Nephron progenitor cell (in vitro differentiated cells): ENCODE results near the gene PCNT.

Experiments
- DNase-seq: peaks from one replicate; pipeline ENCODE4 v3.0.0; 2021
- H3K27ac Mint-ChIP-seq: 2 replicates; pipeline ENCODE4 v1.8.0; 2021; ENCODE audit warnings: mild to moderate bottlenecking, moderate library complexity, mixed read lengths
- H3K27me3 Mint-ChIP-seq: 2 replicates; pipeline ENCODE4 v1.8.0; 2021; ENCODE audit warnings: mild to moderate bottlenecking, low read depth, mixed read lengths; ENCODE audit not compliant: poor library complexity
- H3K36me3 Mint-ChIP-seq: 2 replicates; pipeline ENCODE4 v1.8.0; 2021; ENCODE audit warnings: low read depth, mixed read lengths
- H3K4me1 Mint-ChIP-seq: 2 replicates; pipeline ENCODE4 v1.8.0; 2021; ENCODE audit warnings: mixed read lengths
- H3K4me3 Mint-ChIP-seq: 2 replicates; pipeline ENCODE4 v1.8.0; 2021; ENCODE audit warnings: mild to moderate bottlenecking, moderate library complexity, mixed read lengths
- H3K9me3 Mint-ChIP-seq: 2 replicates; pipeline ENCODE4 v1.8.0; 2021; ENCODE audit warnings: mild to moderate bottlenecking, moderate library complexity, mixed read lengths
- CTCF ChIP-seq: fragments of 200-600 bp; sonication (generic); IDR thresholded peaks from 2 replicates; pipeline ENCODE4 v1.5.0; 2021; ENCODE audit warnings: antibody characterized with exemption

The PCNT gene

GRCh38 chr21:46486481-46487126 lies 162.6 kb downstream of the PCNT start:
- H3K9me3 Mint-ChIP-seq: no peaks in the 10 kb centered on the region
- TF ChIP-seq CTCF: no peak
- no peak for DNase-seq
- H3K4me1 Mint-ChIP-seq: peaks cover 34% of the 10 kb centered on the region
- H3K27ac Mint-ChIP-seq: no peak overlapping the region
- peaks cover 34% of the 10 kb centered on the region for H3K36me3 Mint-ChIP-seq
- H3K27me3 Mint-ChIP-seq: peaks cover 3% of the 10 kb centered on the region
- no peak overlapping the region for H3K4me3 Mint-ChIP-seq

DNA sequence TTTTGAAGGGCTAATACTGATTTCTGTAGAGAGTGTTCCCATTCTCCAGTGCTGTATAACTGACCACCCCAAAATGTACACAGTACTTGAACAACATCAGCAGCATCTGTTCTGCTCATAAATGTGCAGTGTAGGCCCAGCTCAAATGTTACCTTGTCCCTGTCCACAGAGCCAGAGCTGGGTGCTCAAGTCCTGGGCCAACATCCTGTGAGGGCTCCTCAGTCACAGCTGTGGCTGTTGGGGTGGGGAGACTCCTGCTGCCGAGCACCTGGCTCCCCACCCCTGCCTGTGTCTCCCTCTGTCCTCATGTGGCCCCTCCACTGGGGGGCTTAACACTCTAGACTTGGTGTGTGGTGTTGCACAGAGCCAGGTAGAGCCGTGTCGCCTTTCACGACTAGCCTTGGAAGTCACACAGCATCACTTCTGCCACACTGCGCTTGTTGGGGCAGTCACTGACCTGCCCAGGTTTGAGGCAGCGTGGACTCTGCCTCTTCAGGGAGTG lies 165.3 kb downstream of the PCNT start:
- Mint-ChIP-seq H3K27me3 (peaks cover 3% of the 10 kb centered on the region), H3K36me3 (peaks cover 59% of the 10 kb centered on the region), H3K4me3 (no peak overlapping the region), H3K27ac (peak overlapping the region; percentile 68), H3K9me3 (no peaks in the 10 kb centered on the region), H3K4me1 (peaks cover 17% of the 10 kb centered on the region)
- DNase-seq: no peak
- TF ChIP-seq CTCF: no peak

GRCh38 chr21:46489800-46490199 lies 165.8 kb downstream of the PCNT start:
- H3K27me3 Mint-ChIP-seq: peaks cover 3% of the 10 kb centered on the region
- peak overlapping the region; percentile 68 for H3K27ac Mint-ChIP-seq
- no peak for TF ChIP-seq CTCF
- peak; percentile 12 for DNase-seq
- H3K36me3 Mint-ChIP-seq: peaks cover 60% of the 10 kb centered on the region
- no peaks in the 10 kb centered on the region for H3K9me3 Mint-ChIP-seq
- peak overlapping the region; percentile 35 for H3K4me3 Mint-ChIP-seq
- peaks cover 17% of the 10 kb centered on the region for H3K4me1 Mint-ChIP-seq

DNA sequence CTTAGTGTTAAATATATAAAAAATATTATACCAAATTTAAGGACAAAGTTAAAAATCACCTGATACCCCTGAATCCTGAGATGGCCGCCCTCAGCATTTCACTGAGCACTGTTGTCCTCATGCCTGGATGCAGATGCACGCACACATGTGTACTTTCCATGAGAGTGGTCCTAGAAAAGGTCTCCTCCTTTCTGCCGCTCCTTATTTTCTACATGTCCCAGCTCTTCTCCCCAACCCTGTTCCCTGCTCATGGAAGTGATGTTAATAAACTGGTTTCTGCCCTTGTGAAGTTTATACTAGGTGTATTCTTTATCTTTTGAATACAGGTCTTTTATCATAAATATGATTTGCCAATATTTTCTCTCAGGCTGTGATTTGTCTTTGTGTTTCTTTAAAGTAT lies 167.6 kb downstream of the PCNT start:
- Mint-ChIP-seq H3K27ac (peak overlapping the region; percentile 54), H3K36me3 (peaks cover 62% of the 10 kb centered on the region), H3K27me3 (peaks cover 3% of the 10 kb centered on the region), H3K4me1 (peaks cover 17% of the 10 kb centered on the region), H3K9me3 (no peaks in the 10 kb centered on the region), H3K4me3 (no peak overlapping the region)
- no peak for DNase-seq
- TF ChIP-seq CTCF: no peak

GRCh38 chr21:46492851-46493250 lies 168.9 kb downstream of the PCNT start:
- no peak for TF ChIP-seq CTCF
- Mint-ChIP-seq H3K36me3 (peaks cover 64% of the 10 kb centered on the region), H3K27ac (no peak overlapping the region), H3K4me1 (peaks cover 17% of the 10 kb centered on the region), H3K27me3 (peaks cover 3% of the 10 kb centered on the region), H3K4me3 (no peak overlapping the region), H3K9me3 (no peaks in the 10 kb centered on the region)
- no peak for DNase-seq

DNA sequence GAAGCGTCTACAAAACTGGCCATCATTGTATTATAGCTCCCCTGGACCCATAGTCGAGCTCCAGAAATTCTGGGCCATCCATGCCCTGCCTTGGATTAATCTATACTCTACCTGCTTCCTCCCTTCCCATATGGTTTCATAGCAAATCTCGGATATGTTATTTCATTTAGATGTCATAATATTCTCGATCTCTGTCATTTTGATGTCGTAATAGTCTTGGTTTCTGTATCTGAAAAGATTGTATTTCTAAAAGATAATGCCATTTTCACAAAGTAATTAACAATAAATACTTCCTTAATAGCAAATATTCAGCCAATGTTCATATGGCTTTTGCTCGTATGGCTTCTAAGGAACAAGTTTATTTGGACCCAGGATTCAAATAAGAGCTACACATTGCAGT lies 169.9 kb downstream of the PCNT start:
- no peak for DNase-seq
- Mint-ChIP-seq H3K9me3 (no peaks in the 10 kb centered on the region), H3K36me3 (peaks cover 64% of the 10 kb centered on the region), H3K4me1 (peaks cover 17% of the 10 kb centered on the region), H3K27ac (no peak overlapping the region), H3K4me3 (no peak overlapping the region), H3K27me3 (no peaks in the 10 kb centered on the region)
- no peak for TF ChIP-seq CTCF
